Activated CD4-positive, alpha-beta T cell treated with anti-CD3 and anti-CD28 coated beads for 4 hours (primary cell): ENCODE results near the gene FBXO9.

ENCODE experiments used
- DNase-seq, 2 donors: peaks; one replicate each; pipeline ENCODE4 v3.0.0-alpha.2; 2020

FBXO9 gene

DNA sequence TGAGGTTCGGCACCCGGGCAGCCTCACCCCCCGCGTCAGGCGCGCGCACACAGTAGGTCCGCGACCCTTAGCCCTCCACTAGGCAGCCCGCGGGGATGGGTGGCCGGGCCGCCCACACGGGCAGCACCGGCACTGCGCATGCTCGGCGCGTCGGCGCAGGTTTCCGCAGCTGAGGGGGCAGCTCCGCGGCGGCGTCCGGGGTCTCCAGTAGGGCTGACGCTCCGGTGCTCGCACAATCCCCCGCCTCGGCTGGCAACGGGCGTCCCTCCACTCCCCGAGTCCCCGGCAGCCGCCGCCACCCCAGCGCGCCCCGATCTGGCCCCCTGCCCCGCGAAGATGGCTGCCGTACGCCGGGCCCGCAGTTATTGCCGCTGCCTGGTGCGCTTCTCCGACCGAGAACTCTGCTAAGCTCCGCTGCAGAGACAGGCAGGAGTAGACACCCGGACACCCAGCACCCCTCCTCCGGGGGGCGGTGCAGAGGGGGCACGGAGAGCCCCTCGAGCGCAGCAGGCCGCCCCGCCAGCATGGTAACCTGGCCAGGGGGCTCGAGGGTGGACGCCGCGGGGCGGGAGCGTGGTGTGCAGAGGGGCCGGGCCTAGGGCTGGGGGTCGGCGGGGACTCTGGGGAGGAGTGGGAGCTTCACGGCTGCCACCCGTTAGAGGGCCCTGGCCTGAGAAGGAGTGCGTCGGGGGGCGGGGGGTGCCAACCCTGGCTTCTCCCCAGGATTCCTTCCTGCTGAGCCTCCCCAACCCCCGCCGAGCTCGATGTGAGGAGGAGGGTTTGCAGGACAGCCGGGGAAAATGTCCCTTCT is at the start of gene FBXO9:
Gene FBXO9 (plus strand): TSS at position 139 of the 811 bp plus-strand sequence. CDS start 386 bp downstream, at position 525.
- DNase-seq = peak; percentile 70 to 76

DNA sequence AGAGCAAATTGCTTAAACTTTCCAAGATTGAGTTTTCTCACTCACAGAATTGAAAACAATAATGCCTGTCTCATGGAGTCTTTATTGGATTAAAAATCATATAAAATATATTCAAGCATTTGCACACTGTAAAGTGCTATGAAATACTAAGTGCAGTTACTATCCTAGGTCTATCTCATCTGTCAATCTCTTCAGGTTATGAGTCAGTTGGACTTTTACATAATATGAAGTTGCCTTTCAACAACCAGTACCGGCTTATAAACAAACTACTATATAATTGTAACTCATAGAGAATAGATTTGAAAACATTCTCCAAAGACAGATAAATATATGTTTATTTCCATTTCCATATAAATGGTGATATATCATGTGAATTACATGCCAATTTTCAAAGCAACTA is 49.7 kb upstream of the FBXO9 start:
- DNase-seq = no peak

DNA sequence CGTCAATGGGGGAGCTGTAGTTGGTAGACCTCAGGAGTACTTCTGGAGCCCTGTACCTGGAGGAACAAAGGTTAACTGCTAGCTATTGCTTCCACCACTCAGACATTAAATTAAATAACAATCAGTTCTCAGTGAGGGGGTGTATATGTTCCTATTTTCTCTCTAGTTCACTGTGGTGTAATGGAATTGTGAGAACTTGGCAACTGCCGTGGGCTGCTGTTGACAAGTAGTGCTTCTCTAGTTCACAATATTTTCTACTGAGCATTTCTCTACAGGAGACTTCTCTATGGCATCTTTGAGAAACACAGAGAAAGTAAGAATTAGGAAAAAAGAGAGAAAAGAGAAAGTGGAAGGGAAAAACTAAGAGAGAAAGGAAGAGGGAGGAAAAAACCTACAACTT is 46.8 kb upstream of the FBXO9 start:
- no peak for DNase-seq

DNA sequence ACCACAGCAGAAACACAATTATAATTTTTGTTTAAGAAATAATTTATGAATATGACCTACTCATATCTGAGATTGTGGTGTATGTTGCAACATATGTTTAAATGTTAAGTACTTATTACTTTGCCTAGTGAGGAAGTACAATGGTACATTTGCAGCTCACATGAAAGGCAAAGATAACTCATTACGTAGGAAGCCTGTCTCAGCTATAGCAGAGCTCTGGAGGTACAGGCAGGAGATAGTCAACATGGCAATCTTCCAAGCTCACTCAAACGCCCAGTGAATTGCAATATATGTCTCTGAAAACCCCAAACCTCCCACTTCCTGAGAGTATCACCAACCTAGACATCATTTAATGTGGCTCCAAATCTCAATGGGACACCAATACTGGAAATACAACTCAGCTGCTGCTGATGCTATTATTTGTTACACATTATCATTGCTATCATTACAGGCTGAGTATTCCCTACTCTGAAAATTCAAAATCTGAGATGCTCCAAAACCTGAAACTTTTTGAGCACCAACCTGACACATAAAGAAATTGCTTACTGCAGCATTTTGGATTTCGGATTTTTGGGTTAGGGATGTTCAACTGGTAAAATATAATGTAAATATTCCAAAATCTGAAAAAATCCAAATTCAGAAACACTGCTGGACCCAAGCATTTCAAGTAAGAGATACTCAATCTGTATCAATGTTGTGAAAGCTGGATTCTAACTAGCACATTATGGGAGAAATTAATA is 45.0 kb upstream of the FBXO9 start:
- no peak for DNase-seq

DNA sequence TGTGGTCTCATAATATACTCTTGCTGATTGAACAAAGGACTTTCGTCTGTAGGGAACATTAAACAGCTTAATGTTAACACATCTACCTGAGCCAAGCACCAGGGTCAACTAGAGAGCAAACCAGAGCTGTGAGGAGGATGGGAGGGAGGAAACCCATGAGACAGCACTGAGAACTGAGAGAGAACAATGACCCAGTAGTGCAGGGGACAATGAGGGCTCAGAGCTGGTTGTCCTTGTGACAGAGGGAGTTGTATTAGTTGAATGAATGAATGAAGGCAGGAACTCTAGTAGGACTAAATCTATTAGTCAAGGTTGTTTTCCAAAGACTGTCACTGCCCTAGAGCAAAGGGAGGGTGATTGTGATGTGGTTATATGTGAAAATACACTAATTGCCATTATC is 41.9 kb upstream of the FBXO9 start:
- no peak for DNase-seq

DNA sequence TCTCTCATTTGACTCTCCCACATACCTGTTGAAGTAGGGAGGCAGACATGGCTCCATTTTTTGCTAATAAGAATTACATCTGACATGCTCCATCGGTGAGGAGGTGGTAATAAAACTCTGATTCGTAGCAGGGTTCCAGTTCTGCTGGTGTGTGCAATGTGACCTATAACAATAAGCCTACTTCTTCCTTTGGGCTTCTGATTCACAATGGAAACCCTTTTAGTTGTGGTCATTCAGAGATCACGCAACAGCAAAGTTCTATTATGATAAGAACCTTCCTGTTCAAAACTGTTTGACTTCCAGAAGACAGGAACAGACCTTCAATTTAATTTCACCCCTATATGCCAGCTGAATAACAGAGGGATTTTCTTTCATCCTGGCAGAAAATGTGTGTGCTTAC is 38.7 kb upstream of the FBXO9 start:
- no peak for DNase-seq

DNA sequence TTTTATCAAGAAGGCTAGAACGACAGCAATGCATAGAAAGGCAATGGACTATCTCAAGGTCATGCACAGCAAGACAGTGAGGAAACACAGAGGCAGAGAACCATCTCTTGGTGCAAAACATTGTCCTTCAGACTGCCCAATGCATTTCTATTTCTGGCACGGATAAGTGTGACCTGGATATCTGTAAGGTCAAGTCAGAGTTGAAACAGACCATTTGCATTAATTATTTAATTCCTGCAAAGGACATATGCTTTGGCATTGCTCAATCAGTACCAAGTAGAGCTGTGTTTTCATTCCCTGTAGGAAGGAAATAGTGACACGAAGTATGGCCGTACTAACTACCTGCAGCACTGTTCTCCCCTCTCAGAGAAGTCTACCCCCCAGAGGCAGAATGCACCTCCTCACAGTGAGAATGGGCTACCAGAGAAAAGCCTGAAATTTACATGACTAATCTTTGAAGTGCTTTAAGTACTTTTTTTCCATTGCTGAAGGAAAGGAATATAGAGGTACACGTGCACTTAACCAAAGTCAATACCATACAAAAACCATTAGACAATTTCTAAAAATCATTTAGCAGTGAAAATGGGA is 38.0 kb upstream of the FBXO9 start:
- DNase-seq = no peak

DNA sequence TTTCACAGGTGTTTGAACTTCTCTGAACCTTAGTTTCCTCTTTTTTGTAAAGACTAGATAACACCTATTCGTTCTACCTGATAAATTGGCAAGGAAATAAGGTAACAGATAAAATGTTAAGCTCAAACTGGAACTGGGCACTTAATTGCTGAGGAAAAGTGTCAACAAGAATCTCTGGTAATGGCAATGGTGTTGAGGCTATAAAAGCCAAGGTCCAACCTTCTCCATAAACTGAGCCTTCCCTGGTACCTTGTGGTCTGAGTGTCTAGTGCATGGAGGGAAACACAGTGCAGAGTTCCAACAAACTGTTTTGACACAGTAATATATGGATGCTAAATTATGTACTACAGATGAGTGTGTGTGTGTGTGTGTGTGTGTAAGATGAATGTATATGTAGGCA is 36.7 kb upstream of the FBXO9 start:
- DNase-seq = no peak

DNA sequence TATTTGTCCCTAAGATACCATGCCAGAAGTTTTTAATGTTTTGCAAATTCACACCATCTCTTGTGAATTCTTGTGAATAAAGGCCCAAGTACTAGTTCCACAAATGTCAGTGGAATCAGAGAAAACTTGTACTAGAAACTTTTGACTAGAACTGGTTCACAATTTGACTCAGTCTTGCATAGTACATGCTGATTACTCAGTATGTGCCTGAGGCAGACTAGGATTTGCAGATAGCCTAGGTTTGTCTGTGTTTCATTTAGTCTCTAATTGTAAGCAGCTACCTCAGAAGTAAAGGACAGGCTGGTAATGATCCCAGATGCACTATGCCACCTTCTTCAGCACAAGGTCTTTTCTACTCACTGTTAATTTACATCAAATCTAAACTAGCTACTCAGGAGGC is 35.9 kb upstream of the FBXO9 start:
- DNase-seq = no peak

DNA sequence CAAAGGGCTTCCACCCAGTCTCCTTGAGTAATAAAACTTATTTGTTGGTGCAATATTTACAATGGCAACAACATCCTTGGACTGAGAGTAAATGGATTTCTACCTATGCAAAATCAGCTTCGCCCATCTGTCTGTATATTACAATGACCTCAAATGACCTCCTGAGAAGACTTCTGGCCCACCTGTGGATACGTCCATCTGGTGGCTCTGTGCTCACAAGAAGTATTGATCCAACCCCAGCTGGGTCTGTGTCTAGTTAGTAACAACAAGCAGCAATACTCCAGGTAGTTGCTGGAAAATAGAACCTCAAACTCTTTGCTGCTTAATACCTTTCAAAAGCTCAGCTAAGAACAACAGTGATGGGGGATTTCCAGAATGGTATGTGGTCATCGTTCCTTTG is 35.4 kb upstream of the FBXO9 start:
- no peak for DNase-seq

DNA sequence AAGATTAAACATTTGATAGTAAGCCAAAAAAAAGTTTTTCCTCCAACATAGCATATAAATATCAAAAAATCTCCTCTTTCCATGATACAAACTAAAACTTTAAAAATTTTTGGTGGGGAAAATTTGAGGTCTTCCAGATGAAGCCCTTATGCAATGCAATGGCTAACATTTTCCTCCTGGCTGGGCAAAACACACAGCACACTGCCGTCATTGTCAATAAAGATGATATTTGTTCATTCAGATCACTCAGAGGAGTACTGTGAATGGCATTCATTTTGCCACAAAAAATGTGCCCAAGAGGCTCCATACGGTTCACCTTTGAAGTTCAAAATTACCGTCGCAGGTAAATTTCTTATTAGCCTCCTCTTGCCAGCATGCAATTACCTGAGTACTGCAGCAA is 33.9 kb upstream of the FBXO9 start:
- no peak for DNase-seq

DNA sequence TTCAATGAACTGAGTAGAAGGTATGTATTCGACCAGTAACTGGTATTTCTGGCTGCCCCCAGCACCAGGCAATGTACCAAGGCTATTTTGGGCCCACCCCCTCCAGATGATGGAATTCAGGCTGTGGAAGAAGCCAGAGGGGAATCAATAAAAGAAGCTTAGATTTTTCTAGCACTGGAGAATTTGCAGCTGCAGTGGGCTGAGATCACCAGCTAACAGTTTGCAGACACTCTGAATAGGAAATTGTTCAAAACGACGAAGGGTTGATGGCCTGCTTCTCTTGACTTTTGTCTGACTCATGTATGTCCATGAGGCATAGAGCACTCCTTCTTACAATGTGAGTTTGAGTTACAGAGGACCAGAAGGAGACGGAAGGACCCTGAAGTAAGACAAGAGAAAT is 32.4 kb upstream of the FBXO9 start:
- DNase-seq = no peak

DNA sequence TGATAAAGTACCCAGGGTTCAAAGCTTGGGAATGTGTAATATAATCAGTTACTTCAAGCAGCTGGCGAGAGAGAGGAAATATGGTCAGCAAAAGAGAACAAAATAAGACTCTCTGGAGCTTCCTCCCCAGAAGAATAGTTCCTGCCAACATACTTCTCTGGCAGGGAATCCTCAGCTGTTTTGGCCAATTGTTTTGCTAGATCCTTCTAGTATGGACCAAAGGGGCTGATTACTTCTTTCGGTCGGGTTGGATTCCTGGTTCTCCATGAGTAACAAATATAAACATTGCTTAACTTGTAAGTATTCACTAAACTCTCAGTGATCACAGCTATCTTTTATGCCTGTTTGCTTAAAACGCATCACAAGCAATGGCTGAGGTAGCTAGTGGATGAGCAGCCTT is 31.4 kb upstream of the FBXO9 start:
- DNase-seq = no peak

DNA sequence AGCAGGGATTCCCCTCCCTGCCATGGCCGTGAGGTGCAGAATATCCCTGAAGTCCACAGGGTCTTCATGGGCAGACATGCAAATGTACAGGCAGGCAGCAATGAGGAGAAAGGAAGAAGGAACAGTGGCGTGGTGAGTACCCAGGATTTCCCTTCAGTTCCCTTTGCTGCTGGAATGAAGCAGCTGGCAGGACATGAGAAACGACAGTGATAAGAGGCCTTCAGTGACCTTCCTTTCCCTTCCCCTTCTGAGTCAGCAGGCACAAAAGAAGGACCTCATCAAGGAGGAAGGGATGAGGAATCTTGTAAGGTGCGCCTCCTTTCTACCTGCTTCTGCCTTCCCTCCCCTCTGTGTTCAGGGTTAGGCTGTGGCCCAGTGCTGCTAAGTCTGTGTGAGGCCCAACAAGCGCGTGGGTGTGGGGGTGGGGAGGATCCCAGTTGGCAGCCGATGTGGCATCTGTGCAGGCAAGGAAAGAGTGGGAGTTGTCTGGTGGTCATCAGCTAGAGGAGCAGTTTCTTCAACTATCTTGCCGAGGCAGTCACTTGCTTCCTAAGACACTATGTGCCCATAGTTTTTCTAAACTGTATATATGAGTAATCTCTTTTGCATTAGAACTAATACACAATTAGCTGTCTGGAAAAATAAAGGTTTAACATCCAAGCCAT is 29.5 kb upstream of the FBXO9 start:
- DNase-seq = no peak

DNA sequence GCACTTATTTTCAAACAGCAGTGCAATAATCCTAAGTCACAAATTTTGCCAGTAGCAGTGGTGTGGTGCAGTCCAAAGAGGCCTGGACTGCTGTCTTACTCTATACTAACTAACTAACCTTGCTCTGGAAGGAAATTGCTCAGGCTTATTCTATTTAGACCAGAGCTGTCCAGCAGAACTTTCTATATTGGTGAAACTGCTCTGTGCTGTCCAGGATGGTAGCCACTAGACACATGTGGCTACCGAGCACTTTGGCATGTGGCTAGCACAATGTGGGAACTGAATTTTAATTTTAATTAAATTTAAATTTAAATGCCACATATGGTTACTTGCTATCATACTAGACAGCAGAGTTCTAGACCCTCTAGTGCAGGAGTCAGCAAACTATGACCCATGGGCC is 27.1 kb upstream of the FBXO9 start:
- no peak for DNase-seq

DNA sequence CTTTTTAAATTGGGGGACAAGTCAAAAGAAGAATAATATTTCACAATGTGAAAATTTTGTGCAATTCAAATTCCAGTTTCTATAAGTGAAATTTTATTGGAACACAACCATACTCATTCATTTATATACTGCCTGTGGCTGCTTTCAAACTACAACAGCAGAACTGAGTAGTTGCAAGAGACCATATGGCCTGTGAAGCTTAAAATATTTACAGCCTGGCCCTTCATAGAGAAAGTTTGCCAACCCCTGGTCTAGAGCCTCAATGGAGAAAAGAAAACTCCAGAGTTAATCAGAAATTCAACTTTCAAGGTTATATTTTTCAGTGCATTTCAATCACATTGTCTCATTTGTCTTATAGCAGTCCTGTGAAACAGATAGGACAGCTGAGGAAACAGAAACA is 26.6 kb upstream of the FBXO9 start:
- no peak for DNase-seq

DNA sequence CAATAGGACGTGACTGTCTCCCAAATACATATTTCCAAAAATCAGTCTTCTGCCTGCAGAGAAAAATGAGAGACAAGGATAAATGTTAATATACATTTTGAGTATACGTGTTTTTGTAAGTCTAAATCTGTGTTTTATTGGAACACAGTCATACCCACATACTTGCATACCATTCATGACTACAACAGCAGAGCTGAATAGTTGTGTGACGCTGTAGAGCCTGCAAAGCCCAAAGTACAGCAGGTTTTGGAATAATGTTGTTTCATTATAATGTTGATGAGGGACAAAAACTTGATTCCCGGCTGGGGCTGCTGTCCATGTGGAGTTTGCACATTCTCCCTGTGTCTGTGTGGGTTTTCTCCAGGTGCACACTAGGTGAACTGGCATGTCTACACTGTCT is 23.8 kb upstream of the FBXO9 start:
- no peak for DNase-seq

DNA sequence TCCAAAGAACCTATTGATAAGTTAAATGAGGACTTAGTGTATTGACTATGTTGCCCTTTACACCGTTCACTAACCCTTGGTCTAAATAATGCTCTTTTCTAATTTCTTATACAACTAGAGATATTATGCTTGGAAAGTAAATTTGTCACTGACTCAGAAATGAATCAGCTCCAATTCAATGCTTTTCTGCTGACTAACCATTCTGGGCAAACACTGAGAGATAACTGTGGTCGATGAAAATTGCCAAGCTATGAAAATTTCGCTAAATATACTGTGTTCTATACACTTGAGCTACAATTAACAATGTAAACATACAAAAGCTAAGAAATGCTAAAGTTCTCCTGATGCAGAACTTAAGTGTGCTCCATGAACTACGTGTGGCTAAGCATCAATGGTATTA is 23.1 kb upstream of the FBXO9 start:
- no peak for DNase-seq

DNA sequence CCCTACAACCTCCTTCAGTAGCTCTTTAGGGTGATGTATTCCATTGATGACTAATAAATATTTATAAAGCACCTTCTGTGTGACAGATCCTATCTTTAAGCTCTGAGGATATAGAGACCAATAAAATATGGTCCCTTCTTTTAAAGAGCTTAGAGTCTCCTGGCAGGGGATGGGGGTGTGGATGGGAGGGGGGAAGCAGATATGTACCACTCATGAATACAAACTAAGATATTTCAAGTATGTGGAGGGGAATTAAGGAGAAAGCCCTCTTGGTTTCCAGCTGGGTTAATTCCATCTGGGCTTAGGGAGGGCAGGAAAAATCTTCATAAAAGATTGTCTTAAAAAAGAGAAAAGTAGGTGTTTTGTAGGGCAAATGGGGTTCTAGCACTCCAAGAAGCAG is 21.6 kb upstream of the FBXO9 start:
- DNase-seq = no peak

DNA sequence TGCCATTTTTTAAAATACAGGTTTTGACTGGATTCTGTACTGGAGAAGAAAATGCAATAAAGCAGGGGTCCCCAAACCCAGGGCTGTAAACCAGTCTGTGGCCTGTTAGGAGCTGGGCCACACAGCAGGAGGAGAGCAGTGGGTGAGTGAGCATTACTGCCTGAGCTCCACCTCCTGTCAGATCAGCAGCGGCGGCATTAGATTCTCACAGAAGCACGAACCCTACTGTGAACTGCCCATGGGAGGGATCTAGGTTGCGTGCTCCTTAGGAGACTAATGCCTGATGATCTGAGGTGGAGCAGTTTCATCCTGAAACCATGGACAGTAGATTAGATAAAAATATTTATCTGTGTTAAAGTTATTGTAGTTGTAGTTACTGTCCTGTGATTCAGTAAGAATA is 21.1 kb upstream of the FBXO9 start:
- no peak for DNase-seq

DNA sequence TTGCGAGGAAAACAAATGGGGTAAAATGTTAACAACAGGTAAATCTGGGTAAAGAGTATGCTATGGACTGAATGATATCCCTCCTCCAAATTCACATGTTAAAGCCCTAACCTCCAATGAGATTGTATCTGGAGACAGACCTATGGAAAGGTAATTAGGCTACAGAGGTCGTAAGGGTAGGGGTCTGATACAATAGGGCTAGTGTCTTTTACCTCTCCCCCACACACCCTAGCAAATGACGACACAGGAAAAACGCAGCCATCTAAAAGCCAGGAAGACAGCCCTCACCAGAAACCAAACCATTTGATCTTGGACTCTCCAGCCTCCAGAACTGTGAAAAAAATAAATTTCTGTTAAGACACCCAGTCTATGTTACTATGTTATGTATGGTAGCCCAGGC is 20.6 kb upstream of the FBXO9 start:
- no peak for DNase-seq

DNA sequence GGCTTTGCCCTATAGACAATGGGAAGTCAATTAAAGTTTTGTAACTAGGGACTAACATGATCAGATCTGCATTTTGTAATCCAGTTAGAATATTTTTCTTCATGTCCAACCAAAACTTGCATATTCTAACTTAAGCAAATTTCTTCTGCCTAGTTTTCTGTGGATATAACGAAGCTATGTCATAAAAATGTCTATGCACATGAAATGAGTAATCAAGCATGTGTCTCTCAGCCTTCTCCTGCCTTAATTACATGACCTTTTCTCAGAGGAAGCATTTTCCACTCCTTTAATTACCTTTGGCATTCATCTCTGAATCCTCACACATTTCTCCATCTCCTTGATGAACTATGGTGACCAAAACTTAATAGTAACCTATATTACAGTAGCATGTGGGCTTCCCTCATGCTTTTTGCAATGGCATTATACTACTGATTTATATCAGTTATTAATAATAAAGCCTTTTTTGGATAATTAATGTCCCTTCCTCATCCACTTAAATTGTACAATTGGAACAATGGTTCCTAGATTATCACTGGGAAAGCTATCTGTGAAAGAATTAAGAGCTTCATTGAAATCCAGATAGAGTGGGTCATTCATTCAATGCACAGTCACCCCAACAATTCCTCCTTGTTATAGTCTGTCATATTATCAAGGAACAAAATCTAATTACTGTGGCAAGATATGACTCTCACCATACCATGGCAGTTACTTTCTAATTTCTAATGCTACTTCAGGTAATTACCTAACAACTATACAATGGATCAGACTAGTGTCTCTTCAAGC is 19.1 kb upstream of the FBXO9 start:
- DNase-seq = no peak
